BLaER1 treated with 17β-estradiol and CSF1 and Interleukin-3, amounts not matched to agents 10 nM and 100 nM (cell line): ENCODE measurements around the gene SOAT2.
A peak's percentile ranks its signal among the peaks of the same experiment; 100 is the strongest.
"Not testable (repeated sequence)": the region's sequence is repeated elsewhere in the genome, so short reads cannot be mapped to it uniquely, and the experiment has no call there.

ENCODE experiments used
- H3K27ac ChIP-seq, 11 experiments: shearing (Covaris generic); formaldehyde crosslinking; 2 replicates each; pipeline ENCODE4 v1.8.1; 2022
- H3K27me3 ChIP-seq, 11 experiments: shearing (Covaris generic); formaldehyde crosslinking; 2 replicates each; pipeline ENCODE4 v1.8.1; 2022
- H3K36me3 ChIP-seq, 11 experiments: shearing (Covaris generic); formaldehyde crosslinking; 2 replicates each; pipeline ENCODE4 v1.8.1; 2022
- H3K4me1 ChIP-seq, 10 experiments: shearing (Covaris generic); formaldehyde crosslinking; 2 replicates each; pipeline ENCODE4 v1.8.1; 2022
- H3K4me2 ChIP-seq, 11 experiments: shearing (Covaris generic); formaldehyde crosslinking; 2 replicates each; pipeline ENCODE4 v1.8.1; 2022
- H3K4me3 ChIP-seq, 10 experiments: shearing (Covaris generic); formaldehyde crosslinking; 2 replicates each; pipeline ENCODE4 v1.8.1; 2022
- H3K9ac ChIP-seq, 11 experiments: shearing (Covaris generic); formaldehyde crosslinking; 2 replicates each; pipeline ENCODE4 v1.8.1; 2022
- H3K9me3 ChIP-seq, 11 experiments: shearing (Covaris generic); formaldehyde crosslinking; replicated peaks in 1 of 11; 2 replicates each; pipeline ENCODE4 v1.8.1; 2022
- H4K20me1 ChIP-seq, 11 experiments: shearing (Covaris generic); formaldehyde crosslinking; 2 replicates each; pipeline ENCODE4 v1.8.1; 2022
- Cebpa-rat ChIP-seq, 11 experiments: shearing (Covaris generic); IDR thresholded peaks; 2 replicates each; pipeline ENCODE4 v1.8.1; 2022

SOAT2 gene

DNA sequence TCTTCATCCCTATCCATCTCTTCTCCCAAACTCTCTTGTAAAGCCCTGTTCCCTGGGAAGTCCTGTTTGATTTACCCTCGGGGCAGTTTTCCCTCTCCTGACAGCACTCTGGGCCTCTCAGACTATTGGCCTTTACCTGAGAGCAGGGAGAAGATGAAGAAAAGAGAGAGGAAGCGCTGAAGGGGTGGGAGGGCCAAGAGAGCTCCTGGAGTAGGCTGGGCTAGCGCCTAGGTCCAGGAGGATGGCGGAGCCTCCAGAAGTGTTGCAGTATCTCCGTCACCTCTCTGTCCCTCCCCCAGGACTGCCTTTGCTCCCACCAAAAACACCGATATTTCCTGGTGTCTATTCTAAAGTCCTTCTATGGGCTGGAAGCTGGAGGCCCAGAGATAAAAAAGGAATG is 11.5 kb upstream of the SOAT2 start:
- Histone ChIP-seq H3K27ac (no peak overlapping the region), H3K4me2 (no peak overlapping the region), H3K27me3 (peaks cover 0 to 13% (median 10%) of the 10 kb centered on the region in 11 experiments; a peak in 17 of 22 replicates), H3K9me3 (no peaks in the 10 kb centered on the region), H4K20me1 (no peaks in the 10 kb centered on the region), H3K9ac (no peak overlapping the region), H3K36me3 (no peaks in the 10 kb centered on the region), H3K4me1 (peaks cover under 1 to 33% (median 11%) of the 10 kb centered on the region in 10 experiments; a peak in 13 of 20 replicates), H3K4me3 (no peak overlapping the region)
- no peak for TF ChIP-seq Cebpa-rat (IDR thresholded peaks at IDR 0.05)

DNA sequence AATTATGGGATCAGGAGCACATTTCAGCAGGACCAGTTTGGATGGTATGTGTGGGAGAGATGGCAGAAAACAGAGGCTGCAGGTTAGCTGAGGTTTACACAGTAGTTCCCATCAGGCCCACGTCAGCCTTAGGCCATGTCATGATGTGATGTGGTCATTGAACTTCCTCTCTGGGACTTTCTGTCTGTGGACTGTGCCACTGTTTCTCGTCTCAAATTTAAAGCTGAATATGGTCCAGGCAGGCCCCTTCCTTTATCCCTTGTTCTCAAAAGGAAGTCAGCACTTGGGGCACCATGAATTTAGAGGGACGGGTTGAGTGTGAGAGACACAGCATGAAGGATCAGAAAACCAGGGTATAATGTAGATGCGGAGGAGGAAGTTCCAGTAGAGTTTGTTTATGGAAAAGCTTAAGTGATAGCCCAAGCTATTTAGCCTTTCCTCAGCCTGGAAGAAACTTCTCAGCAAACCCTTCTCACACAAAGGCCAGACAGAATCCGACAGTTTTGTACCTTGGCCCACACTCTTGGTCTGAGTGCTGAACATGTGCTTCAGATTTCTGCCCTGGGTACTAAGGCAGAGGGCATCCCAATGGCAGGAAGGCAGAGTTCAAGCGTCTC is 9.4 kb upstream of the SOAT2 start:
- Histone ChIP-seq H3K4me1 (peaks cover 20 to 54% (median 33%) of the 10 kb centered on the region in 10 experiments), H3K9ac (peak overlapping the region in 1 of 11 experiments; percentile 2; a peak in 1 of 22 replicates)

DNA sequence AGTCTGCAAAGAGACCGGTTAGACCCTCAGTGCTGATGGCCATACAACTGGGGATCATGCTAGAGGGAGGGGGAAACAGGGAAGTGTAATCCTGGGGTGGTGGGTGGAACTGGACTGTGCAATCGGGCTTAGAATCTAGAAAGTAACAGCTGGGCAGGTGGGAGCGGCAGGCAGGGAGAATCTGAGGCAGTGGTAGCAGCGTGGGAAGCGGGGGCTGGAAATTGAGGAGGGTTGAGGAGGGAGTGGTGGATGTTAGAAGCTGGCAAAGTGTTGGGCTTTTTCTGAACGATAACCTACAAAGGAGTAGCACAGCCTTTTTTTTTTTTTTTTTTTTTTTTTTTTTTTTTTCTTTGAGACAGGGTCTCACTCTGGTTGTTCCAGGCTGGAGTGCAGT is 8.9 kb upstream of the SOAT2 start:
- Histone ChIP-seq H3K4me1 (peaks cover 25 to 59% (median 38%) of the 10 kb centered on the region in 10 experiments), H3K27ac (peak overlapping the region in 4 of 11 experiments; percentile 53 to 79 (median 64); a peak in 8 of 22 replicates), H4K20me1 (no peaks in the 10 kb centered on the region; a peak in 1 of 22 replicates), H3K27me3 (peaks cover 0 to 22% (median 20%) of the 10 kb centered on the region in 11 experiments; a peak in 17 of 22 replicates), H3K9me3 (no peaks in the 10 kb centered on the region), H3K9ac (0 out of 22 replicates have a peak overlapping the region, but pooled peaks of 1 of the 11 experiments have one; percentile 2), H3K36me3 (no peaks in the 10 kb centered on the region), H3K4me3 (no peak overlapping the region), H3K4me2 (peak overlapping the region in 5 of 11 experiments; percentile 53 to 84 (median 58); a peak in 9 of 22 replicates)
- TF ChIP-seq Cebpa-rat (IDR thresholded peaks at IDR 0.05): no peak

More for the DNA sequence above, 9.4 kb upstream of the SOAT2 start:
- H3K4me3 ChIP-seq: no peak overlapping the region
- H3K4me2 ChIP-seq: peak overlapping the region in 5 of 11 experiments; percentile 53 to 84 (median 58); a peak in 10 of 22 replicates
- no peak for TF ChIP-seq Cebpa-rat (IDR thresholded peaks at IDR 0.05)
- H3K36me3 ChIP-seq: no peaks in the 10 kb centered on the region
- H3K27me3 ChIP-seq: peaks cover 0 to 22% (median 20%) of the 10 kb centered on the region in 11 experiments; a peak in 17 of 22 replicates
- peak overlapping the region in 4 of 11 experiments; percentile 53 to 79 (median 64); a peak in 8 of 22 replicates for H3K27ac ChIP-seq
- no peaks in the 10 kb centered on the region; a peak in 1 of 22 replicates for H4K20me1 ChIP-seq
- no peaks in the 10 kb centered on the region for H3K9me3 ChIP-seq

DNA sequence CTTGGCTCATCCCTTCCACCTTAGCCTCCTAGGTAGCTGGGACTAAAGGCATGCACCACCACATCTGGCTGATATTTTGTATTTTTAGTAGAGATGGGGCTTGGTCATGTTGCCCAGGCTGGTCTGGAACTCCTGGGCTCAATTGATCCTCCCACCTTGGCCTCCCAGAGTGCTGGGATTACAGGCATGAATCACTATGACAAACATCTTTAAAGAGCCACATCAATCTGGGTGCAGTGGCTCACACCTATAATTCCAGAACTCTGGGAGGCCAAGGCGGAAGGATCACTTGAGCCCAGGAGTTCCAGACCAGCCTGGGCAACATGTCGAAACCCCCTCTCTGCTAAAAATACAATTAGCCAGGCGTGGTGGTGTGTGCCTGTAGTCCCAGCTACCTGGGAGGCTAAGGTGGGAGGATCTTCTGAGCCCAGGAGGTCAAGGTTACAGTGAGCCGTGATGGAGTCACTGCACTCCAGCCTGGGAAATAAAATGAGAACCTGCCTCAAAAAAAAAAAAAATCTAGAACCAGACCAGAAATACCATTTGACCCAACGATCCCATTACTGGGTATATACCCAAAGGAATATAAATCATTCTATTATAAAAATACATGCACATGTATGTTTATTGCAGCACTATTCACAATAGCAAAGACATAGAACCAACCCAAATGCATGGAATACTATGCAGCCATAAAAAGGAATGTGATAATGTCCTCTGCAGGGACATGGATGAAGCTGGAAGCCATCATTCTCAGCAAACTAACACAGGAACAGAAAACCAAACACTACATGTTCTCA is 8.3 kb upstream of the SOAT2 start:
- H3K27ac ChIP-seq: peak overlapping the region in 1 of 11 experiments; percentile 70; a peak in 1 of 22 replicates
- peaks cover 25 to 64% (median 43%) of the 10 kb centered on the region in 10 experiments for H3K4me1 ChIP-seq
- H3K9ac ChIP-seq, H3K36me3 ChIP-seq, H3K4me3 ChIP-seq, H4K20me1 ChIP-seq, H3K9me3 ChIP-seq: not testable (repeated sequence)
- peak overlapping the region in 3 of 11 experiments; percentile 53 to 84 (median 75); a peak in 4 of 22 replicates for H3K4me2 ChIP-seq
- peaks cover 0 to 22% (median 20%) of the 10 kb centered on the region in 11 experiments; a peak in 17 of 22 replicates for H3K27me3 ChIP-seq

DNA sequence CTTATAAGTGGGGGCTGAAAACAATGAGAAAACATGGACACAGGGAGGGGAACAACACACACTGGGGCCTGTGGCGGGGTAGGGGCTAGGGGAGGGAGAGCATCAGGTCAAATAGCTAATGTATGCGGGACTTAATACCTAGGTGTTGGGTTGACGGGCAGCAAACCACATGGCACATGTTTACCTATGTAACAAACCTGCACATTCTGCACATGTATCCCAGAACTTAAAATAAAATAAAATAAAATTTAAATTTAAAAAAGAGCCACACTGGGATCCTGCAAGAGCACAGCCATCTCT is 7.7 kb upstream of the SOAT2 start:
- peaks cover 25 to 66% (median 43%) of the 10 kb centered on the region in 10 experiments for H3K4me1 ChIP-seq
- H3K9me3 ChIP-seq, H3K27ac ChIP-seq, H3K36me3 ChIP-seq, H3K9ac ChIP-seq, H4K20me1 ChIP-seq, H3K4me3 ChIP-seq: not testable (repeated sequence)
- H3K27me3 ChIP-seq: peaks cover 0 to 22% (median 20%) of the 10 kb centered on the region in 11 experiments; a peak in 17 of 22 replicates
- peak overlapping the region in 2 of 11 experiments; percentile 100; a peak in 3 of 22 replicates for H3K4me2 ChIP-seq

DNA sequence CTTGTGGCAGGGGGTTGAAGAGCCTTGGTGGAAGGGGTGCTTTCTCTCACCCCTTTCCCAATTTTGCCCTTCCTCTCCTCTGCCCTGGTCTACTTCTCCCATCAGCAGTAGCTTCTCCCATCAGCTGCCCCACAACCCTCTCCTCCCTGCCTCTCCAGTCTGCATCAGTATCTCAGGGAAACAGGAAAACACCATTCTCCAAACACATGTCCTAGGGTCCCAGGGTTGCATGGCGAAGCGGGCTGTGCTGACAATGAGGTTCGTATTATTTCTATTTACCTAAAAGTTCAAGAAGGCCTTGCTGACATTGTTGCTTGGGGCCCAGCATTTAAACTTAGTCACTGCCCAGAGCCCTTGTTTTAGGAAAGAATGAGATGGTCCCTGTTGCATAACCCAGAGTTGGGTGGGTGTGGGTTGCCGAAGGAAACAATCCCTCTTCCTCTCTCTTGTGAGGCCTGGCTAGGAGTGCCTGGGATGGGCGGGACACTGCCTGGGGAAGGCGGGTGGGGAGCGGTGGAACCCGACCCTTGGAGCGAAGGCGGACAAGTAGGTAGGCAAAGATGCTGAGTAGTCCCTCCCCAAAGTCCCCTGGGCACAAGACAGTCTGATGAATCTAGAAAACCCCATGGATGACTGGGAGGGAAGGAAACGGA is 7.1 kb upstream of the SOAT2 start:
- Histone ChIP-seq H3K27me3 (peaks cover 0 to 22% (median 20%) of the 10 kb centered on the region in 11 experiments; a peak in 17 of 22 replicates), H3K36me3 (no peaks in the 10 kb centered on the region), H3K4me2 (peak overlapping the region in 7 of 11 experiments; percentile 95 to 100 (median 100); a peak in 10 of 22 replicates), H3K9me3 (no peaks in the 10 kb centered on the region), H3K4me1 (peaks cover 25 to 72% (median 43%) of the 10 kb centered on the region in 10 experiments), H3K27ac (no peak overlapping the region), H4K20me1 (no peaks in the 10 kb centered on the region; a peak in 1 of 22 replicates), H3K4me3 (no peak overlapping the region), H3K9ac (no peak overlapping the region)
- TF ChIP-seq Cebpa-rat (IDR thresholded peaks at IDR 0.05): no peak

DNA sequence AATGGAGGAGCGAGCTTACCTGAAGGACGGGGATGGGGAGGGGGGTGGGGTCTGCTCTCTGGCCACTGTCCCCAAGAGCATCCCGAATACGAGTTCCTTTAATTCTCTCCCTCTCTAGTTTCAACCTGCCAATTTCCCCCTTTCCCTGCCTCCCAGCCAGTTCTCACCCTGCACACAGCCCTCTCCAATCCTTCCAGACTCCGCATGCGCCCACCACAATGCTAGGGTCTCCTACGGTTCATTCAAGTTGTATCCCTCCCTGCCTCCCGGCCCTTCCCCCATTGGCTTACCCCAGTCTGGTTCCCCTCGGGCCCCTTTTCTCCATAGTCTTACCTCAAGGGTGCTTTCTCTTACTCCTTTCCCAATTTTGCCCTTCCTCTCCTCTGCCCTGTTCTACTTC is 6.5 kb upstream of the SOAT2 start:
- peak overlapping the region; percentile 95 to 100 (median 100) for H3K4me2 ChIP-seq

DNA sequence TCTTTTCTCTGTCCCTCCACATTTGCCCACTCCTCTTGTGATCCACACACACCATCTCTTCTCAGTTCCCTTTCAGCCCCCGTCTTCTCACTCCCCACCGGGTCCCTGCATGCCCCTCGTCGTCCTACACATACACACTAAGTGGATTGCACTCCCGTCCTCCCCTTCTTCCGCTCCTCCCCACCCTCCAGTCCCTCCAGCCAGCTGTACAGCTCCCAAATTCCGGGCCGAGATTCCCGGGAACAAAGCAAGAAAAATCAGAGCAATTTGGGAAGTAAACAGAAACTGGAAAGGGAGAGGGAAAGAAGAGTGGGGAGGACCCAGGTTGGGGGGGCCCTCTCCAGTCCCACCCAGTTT is 6.1 kb upstream of the SOAT2 start:
- H3K4me3 ChIP-seq: peak overlapping the region; percentile 44 to 74 (median 62)
- peaks cover 25 to 81% (median 45%) of the 10 kb centered on the region in 10 experiments for H3K4me1 ChIP-seq
- TF ChIP-seq Cebpa-rat (IDR thresholded peaks at IDR 0.05): no peak
- H4K20me1 ChIP-seq: no peaks in the 10 kb centered on the region; a peak in 1 of 22 replicates
- peak overlapping the region; percentile 61 to 77 (median 69) for H3K9ac ChIP-seq
- H3K27ac ChIP-seq: peak overlapping the region in 7 of 11 experiments; percentile 38 to 70 (median 53); a peak in 11 of 22 replicates
- peaks cover 0 to 22% (median 20%) of the 10 kb centered on the region in 11 experiments; a peak in 17 of 22 replicates for H3K27me3 ChIP-seq
- no peaks in the 10 kb centered on the region for H3K36me3 ChIP-seq
- H3K4me2 ChIP-seq: peak overlapping the region; percentile 95 to 100 (median 100)
- no peaks in the 10 kb centered on the region for H3K9me3 ChIP-seq

More for the DNA sequence above, 6.5 kb upstream of the SOAT2 start:
- Histone ChIP-seq H3K9me3 (no peaks in the 10 kb centered on the region), H3K4me3 (peak overlapping the region in 5 of 10 experiments; percentile 61 to 74 (median 64); a peak in 7 of 20 replicates), H3K9ac (peak overlapping the region in 4 of 11 experiments; percentile 69 to 72 (median 71); a peak in 3 of 22 replicates), H3K27me3 (peaks cover 0 to 22% (median 20%) of the 10 kb centered on the region in 11 experiments; a peak in 17 of 22 replicates), H4K20me1 (no peaks in the 10 kb centered on the region; a peak in 1 of 22 replicates), H3K4me1 (peaks cover 25 to 77% (median 43%) of the 10 kb centered on the region in 10 experiments), H3K36me3 (no peaks in the 10 kb centered on the region), H3K27ac (no peak overlapping the region)
- TF ChIP-seq Cebpa-rat (IDR thresholded peaks at IDR 0.05): no peak
